ENCODE data around the gene CD6. TPM values are rescaled to one million over a fixed set of nuclear protein-coding genes. Genes with fewer than 3 reads are reported as not detected.

CD6 gene
- total RNA-seq, 1 experiment from 2014 or later, result 1.4 TPM

- H3K27ac ChIP-seq (ENCODE audit: low read depth, low read length), result no peak overlapping the region
- RAD21 ChIA-PET (ENCODE audit: low non-redundant PET in 1 of 2, low total read pairs in 2 of 2, uncharacterized antibody in 2 of 2, unreplicated experiment in 2 of 2), result no interaction called here
These were observed 95.2 kb downstream of the CD6 start for GRCh38 chr11:61066645-61067044.

More at GRCh38 chr11:61066645-61067044, 95.2 kb downstream of the CD6 start:
- DNase-seq (ENCODE audit: low read depth, low spot score), result no peak
- Histone ChIP-seq H3K9me2 (ENCODE audit: insufficient read depth) (no peaks in the 10 kb centered on the region), H3K4me3 (replicated peaks in 1 of 2; ENCODE audit: low read depth in 1 of 2, low read length in 2 of 2) (no peak overlapping the region), H3K27me3 (ENCODE audit: insufficient read depth, low read length) (no peaks in the 10 kb centered on the region), H3K36me3 (ENCODE audit: control insufficient read depth in 1 of 2, insufficient read depth in 2 of 2, low read length in 2 of 2) (no peaks in the 10 kb centered on the region), H3K79me2 (ENCODE audit: insufficient read depth, low read length) (no peaks in the 10 kb centered on the region), H3K9me3 (ENCODE audit: control insufficient read depth in 1 of 2, insufficient read depth in 1 of 2, low read depth in 1 of 2, low read length in 2 of 2) (no peaks in the 10 kb centered on the region), H3K9ac (ENCODE audit: low read length) (no peak overlapping the region), H3K4me1 (ENCODE audit: control insufficient read depth in 1 of 2, insufficient read depth in 2 of 2, low read length in 2 of 2) (peaks cover 0 to 4% of the 10 kb centered on the region in 2 experiments; a peak in 2 of 4 replicates), H4K20me1 (ENCODE audit: insufficient read depth) (no peaks in the 10 kb centered on the region), H2AFZ (ENCODE audit: low read depth, low read length, poor library complexity, severe bottlenecking) (no peak overlapping the region), H3K4me2 (ENCODE audit: low read length) (no peak overlapping the region)
- POLR2A ChIA-PET, result no interaction called here
- no peak for ATAC-seq
- CTCF ChIA-PET, result no interaction called here
- no TSS peak for BruUV-seq (replicated peaks)
- TF ChIP-seq YY1 (IDR thresholded peaks at IDR 0.05; ENCODE audit: extremely low read depth, insufficient replicate concordance, low read depth, low read length) (no peak), SRF (IDR thresholded peaks at IDR 0.05; ENCODE audit: low read depth) (no peak), CTCF (IDR thresholded peaks at IDR 0.05 in 2 of 3, conservative IDR thresholded peaks at IDR 0.05 in 1 of 3; ENCODE audit: borderline replicate concordance in 1 of 3, insufficient read depth in 1 of 3, low read depth in 2 of 3, low read length in 2 of 3) (no peak), EZH2phosphoT487 (IDR thresholded peaks at IDR 0.05; ENCODE audit: borderline replicate concordance) (no peak), EGR1 (IDR thresholded peaks at IDR 0.05; ENCODE audit: low read depth) (no peak), JUND (IDR thresholded peaks at IDR 0.05) (no peak), RAD21 (IDR thresholded peaks at IDR 0.05; ENCODE audit: low read depth) (no peak), POLR2A (IDR thresholded peaks at IDR 0.05; ENCODE audit: borderline replicate concordance, extremely low read depth, insufficient read depth, insufficient read length) (no peak), TCF7L2 (IDR thresholded peaks at IDR 0.05; ENCODE audit: borderline replicate concordance, extremely low read depth, insufficient read depth, insufficient read length) (no peak), ATF3 (IDR thresholded peaks at IDR 0.05) (no peak), ZNF274 (IDR thresholded peaks at IDR 0.05; ENCODE audit: low read depth, low read length) (no peak), REST (IDR thresholded peaks at IDR 0.05; ENCODE audit: low read depth) (no peak), POLR2AphosphoS5 (IDR thresholded peaks at IDR 0.05; ENCODE audit: low read depth, low read length) (no peak), ZFX (IDR thresholded peaks at IDR 0.05) (no peak), EZH2 (IDR thresholded peaks at IDR 0.05) (no peak)
- intact Hi-C loops (cut with micrococcal nuclease), result no loop called here

Data from HCT116 (cell line).